ENCODE results near the gene MXI1.
"Not testable (repeated sequence)": the region's sequence is repeated elsewhere in the genome, so short reads cannot be mapped to it uniquely, and the experiment has no call there.

MXI1 gene

GRCh38 chr10:110324805-110325280, 117.4 kb downstream of the MXI1 start:
- DNase-seq, result no peak

GRCh38 chr10:110326351-110327032, 119.1 kb downstream of the MXI1 start:
- no peak for DNase-seq

DNA sequence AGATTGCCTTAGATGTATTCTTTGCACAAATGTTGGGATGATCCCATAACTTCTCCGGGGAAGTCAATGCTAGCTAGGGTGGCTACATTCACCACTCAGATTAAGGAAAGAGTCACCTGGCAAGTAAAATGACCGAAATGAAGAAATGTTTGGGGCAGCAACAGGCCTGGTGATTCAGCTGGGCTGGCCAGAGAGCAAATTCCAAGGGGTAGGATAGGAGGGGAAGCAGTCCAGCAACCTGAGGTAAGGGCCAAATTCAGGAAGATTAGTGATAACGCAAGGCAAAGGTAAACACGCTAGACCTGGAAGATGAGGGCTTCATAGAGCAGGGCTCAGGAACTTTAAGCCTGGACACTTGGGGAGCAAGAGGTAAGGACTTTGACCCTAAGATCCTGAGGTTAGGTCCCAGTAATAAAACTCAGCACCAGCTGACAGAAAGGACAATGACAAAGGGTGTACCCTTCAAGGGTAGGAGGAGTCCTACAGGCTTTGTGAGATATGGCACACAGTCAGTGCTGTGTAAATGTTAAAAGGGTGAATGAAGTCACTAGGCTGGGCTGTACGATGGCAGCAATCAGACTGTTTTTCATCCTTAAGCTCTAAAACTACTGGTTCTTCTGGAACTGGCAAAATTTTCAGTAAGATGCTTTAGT, 120.0 kb downstream of the MXI1 start:
- no peak for DNase-seq

DNA sequence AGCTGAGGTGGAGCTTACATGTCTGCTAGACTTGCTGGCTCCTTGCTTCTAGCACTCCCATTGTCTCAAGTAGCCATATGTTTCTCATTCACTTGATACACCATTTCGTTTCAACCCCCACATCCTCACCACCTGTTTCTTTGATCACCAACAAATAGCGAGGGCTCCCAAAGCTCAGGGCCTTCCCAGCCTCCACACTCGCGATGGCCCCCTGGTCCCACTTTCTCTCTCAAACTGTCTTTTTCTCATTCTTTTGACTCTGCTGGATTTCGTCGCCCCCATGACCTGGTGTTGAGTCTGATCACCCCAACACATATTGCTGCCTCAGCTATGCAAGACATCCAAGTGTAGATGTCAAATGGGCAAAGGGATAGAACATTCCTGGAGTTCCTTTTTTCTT, 123.3 kb downstream of the MXI1 start:
- DNase-seq, result no peak

- DNase-seq, result not testable (repeated sequence)
Measured at GRCh38 chr10:110331226-110331795, 123.9 kb downstream of the MXI1 start.

GRCh38 chr10:110334061-110334656, 126.8 kb downstream of the MXI1 start:
- DNase-seq, result no peak

- DNase-seq, result no peak
Measured at GRCh38 chr10:110335314-110336064, 128.1 kb downstream of the MXI1 start.

GRCh38 chr10:110336111-110336721, 128.8 kb downstream of the MXI1 start:
- no peak for DNase-seq

All from hippocampal formation (tissue), 2 donors.